Hepatocyte (in vitro differentiated cells): ENCODE measurements around the gene OTUD5.

Experiments
- EZH2 ChIP-seq: fragments of 200-600 bp; sonication (generic); IDR thresholded peaks from 2 replicates; pipeline ENCODE4 v1.6.1; 2016; ENCODE audit warnings: antibody characterized with exemption, mild to moderate bottlenecking, borderline replicate concordance
- EZH2phosphoT487 ChIP-seq: fragments of 200-600 bp; sonication (generic); IDR thresholded peaks from one replicate; pipeline ENCODE4 v1.6.1; 2018; ENCODE audit warnings: antibody characterized with exemption, mild to moderate bottlenecking, low read depth, moderate library complexity; ENCODE audit not compliant: unreplicated experiment, severe bottlenecking
- TF ChIP-seq, protein P1 (sequence below): fragments of 200-600 bp; sonication (generic); IDR thresholded peaks from 2 replicates; pipeline ENCODE4 v1.5.1; 2016; ENCODE audit warnings: antibody characterized with exemption, mild to moderate bottlenecking; ENCODE audit not compliant: poor library complexity

DNA sequence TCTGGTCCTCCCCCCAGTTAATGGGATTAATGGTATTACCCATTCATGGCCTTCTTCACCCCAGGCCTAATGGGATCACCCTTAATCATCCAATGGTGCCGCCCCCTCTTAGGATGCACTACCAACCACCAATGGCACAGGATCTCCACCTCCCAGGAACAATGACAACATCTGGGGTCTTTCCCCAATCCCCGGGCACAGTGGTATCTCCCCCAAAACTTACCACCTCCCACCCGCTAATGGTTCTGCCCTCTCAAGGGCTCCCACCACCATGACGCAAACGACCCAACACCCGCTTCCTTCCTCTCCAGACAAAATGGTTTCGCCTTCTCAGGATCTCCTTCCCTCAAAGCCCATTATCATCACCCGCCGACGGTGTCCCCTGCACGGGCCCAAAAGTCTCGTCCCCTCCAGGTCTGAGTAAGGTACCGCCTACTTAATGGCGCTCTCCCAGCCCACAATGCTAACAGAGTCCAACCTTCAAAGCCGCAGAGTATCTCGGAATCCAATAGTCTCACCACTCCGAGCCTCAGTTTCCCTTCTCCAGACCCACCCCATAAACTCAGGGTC lies 44.2 kb upstream of the OTUD5 start:
- TF ChIP-seq, protein P1, sequence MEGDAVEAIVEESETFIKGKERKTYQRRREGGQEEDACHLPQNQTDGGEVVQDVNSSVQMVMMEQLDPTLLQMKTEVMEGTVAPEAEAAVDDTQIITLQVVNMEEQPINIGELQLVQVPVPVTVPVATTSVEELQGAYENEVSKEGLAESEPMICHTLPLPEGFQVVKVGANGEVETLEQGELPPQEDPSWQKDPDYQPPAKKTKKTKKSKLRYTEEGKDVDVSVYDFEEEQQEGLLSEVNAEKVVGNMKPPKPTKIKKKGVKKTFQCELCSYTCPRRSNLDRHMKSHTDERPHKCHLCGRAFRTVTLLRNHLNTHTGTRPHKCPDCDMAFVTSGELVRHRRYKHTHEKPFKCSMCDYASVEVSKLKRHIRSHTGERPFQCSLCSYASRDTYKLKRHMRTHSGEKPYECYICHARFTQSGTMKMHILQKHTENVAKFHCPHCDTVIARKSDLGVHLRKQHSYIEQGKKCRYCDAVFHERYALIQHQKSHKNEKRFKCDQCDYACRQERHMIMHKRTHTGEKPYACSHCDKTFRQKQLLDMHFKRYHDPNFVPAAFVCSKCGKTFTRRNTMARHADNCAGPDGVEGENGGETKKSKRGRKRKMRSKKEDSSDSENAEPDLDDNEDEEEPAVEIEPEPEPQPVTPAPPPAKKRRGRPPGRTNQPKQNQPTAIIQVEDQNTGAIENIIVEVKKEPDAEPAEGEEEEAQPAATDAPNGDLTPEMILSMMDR: no peak
- TF ChIP-seq EZH2 (no peak), EZH2phosphoT487 (no peak)
